ENCODE measurements around the gene KRT5.

The KRT5 gene

DNA sequence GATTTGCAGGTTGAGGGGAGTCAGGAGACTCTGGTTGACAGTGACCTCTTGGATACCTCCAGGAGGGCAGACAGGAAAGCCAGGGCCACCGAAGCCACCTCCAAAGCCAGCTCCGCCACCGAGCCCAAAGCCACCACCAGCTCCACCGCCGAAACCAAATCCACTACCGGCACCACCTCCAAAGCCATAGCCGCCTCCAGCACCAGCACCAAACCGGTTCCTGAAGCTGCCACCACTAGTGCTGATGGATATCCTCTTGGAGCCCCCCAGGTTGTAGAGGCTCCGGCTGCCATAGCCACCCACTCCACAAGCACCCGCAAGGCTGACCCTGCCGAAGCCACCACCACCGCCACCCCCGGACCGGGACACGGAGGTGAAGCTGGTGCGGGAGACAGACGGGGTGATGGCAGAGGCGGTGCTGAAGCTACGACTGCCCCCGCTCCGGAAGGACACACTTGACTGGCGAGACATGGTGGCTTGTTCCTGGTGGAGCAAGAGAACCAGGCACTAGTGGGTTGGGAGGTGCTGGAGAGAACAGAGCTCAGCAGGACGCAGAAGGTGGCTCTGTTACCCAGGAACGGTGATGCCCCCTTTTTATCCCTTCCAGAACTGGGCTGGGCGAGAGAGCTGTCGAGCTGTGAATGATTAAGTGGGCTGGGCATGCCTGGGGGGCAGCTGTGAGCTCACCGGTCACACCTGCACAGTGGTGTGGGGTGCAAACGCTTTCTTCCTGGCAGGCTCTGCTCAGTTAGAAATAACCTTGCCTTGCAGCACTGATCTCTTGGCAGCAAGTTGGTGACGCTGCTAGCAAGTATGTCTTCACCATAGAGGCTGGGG lies at the start of gene KRT5:
TSS of gene KRT5 (minus strand) at position 569 of the 837 bp plus-strand sequence. CDS start at position 471, 98 bp downstream.
- no peak for DNase-seq

DNA sequence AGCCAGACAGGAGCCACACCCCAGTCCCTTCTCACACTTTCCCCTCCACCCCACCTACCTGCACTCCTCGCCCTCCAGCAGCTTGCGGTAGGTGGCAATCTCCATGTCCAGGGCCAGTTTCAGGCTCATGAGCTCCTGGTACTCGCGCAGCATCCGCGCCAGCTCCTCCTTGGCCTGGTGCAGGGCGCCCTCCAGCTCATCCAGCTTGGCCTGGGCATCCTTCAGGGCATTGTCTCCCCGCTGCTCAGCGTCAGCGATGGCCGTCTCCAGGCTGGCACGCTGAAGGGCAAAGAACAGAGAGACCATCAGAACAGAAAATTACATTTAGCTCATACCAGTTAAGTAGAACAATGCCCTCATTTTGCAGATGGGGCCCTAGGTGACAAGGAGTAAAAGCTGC lies 47.9 kb upstream of the KRT5 start:
- DNase-seq = peak in 17 of 56 donors; percentile 2 to 67 (median 13)

DNA sequence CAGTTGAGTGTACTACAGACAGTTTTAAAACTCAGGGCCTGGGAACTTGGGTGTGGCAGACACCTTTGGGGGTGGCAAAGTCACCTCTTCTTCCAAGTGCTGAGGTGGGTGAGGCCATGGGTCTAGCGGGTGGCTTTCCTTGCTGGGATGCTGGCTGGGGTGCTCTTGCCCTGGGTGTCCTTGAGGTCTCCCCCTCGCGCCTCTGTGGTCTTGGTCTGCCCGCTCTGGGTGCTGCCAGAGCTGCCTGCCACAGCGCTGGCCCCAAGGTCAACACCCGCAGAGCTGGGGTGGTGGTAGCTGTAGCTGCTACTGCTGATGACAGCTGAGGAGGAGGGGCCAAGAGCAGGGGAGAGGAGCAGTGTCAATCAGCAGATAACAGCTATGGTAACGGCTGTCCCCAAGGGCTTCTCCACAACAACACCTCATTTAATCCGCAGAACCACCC lies 46.7 kb upstream of the KRT5 start:
- DNase-seq = no peak

DNA sequence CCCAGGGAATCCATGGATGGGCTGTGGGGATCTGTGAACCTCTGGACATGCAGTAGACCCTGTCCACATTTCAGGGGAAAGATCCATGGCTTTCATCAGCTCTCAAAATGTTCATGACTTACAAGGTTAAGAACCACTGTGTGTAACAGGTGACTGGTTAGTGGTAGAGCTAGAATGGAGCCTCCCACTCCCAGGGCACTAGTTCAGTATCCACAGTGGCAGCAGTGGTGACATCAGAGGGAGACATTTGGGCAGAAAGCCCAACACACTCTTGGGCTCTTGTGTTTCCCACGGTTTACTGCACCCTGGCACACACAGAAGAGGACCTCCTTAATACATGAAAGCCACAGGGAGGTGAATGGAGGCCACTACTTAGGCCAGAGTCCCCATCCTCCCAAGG lies 44.4 kb upstream of the KRT5 start:
- no peak for DNase-seq

DNA sequence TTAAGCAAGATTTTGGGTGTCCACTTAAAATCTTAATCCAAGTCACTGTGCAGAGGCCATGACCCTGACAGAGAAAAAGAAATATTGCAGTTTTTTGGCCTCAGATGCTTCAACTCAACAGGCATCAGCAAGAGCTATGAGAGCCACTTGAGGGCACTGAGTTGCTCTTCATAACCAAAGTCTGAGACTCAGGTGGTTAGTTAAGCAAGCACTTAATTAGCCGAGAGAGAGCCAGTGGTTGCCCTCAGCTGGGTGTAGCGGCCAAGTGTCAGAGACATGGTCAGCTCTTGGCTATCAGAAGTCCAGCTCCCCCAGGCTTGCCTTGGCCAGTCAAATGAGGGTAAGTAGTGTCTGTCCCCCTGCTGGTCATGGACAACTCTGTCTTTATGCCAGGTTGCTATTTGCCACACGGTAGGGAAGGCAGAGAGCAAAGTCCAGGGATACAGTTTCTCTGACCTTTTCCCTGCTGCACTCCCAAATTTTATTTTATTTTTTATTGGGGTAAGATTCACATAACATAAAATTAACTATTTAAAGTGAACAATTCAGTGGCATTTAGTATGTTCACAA lies 41.8 kb upstream of the KRT5 start:
- DNase-seq = no peak

DNA sequence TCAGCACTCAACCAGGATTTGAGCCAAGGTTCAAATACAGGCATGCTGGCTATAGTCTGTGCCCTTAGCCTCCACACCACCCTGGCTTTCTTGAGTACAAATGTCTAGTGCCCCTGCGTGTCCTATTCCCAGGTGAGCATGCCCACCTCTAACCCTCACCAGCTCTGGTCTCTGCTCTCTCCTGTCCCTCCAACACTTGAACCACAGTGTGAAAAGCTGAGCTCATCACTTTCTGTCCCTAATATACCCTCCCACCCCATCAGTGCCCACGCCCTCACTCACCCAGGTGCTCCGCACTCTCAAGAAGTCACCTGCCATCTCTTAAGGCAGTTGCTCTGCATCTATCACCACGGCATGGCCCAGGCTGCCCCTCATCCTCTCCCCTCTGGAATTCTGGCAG lies 39.8 kb upstream of the KRT5 start:
- DNase-seq = no peak

DNA sequence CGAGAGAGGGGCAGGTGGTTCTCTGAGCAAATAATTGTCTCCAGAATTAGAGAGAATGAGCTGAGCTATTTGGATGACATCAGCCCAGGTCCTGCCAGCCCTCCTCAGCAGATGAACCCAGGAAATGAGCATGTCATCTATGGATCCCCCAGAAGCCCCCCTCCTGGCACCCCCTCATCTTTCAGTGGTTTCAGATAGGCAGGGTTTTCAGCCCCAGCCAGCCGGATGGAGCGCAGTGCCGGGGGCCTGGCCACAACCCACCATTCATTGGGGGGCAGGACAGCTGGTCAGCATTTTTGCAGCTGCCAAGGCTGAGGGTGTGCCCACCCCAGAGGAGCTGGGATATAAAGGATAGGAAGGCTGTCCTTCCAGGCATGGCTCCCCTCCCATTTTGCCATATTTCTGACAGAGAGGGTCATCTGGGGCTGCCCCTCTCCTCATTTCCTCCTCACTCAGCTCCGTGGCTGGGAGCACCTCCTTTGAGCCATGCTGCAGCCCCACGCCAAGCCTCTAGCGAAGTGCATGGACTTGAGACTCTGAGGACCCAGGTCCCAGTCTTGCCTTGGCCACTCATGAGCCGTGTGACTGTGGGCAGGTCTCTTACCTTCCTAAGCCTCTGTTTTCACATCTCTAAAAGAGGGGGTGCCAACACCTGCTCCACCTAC lies 38.7 kb upstream of the KRT5 start:
- DNase-seq = no peak

DNA sequence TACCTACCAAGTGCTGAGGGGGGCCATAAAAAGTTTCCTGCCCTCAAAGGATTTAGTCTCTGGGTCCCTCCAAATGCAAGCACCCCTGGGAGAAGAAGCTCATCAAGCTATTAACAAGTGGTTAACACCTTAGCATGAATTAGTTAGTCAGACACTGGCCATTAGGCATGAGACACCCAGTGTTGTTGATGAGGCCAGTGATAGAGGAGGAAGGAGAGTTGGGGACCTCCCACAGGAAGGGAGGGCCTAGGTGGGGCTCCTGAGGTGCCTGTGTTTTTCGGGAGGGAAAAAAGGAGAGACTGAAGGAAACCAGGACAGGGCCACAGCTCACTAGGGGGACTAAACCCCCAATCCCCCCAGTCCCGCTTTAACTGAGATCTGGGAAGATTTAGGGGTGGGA lies 37.3 kb upstream of the KRT5 start:
- no peak for DNase-seq

DNA sequence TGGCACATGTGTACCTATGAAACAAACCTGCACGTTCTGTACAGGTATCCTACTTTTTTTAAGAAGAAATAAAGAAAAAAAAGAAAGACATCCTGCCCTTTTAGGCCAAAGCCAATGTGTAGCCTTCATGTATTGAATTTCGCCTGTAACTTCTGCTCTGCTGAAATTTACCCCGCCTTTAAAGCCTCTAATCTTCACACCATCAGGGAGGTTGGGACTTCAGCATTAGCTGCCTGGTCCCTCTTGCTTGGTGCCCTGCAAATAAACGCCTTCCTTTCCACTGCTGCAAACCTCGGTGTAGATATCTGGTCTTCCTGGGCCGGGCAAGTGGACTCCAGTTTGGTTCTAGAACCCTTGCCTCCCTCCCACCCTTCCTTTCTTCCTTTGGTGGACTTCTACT lies 35.4 kb upstream of the KRT5 start:
- no peak for DNase-seq

DNA sequence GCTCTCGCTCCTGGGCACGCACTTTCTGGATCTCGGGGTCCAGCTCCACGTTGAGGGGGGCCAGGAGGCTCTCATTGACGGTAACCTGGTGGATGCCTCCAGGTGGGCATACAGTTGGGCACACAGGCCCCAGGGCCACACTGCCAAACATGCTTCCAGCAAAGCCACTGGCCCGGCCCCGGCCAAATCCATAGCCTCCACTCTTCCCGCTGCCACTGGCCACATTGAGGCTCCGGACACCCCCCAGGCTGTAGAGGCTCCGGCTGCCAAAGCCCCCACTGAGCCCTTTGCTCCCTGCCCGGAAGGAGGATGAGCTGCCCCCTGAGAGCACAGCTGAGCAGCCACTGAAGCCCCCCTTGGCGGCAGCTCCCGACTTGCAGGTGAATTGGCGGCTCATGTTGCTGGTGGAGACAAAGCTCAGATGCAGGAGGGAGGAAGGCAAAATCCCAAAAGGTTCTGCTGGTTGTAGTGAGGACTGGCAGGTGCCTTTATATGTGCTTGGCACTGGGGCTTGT lies 32.5 kb upstream of the KRT5 start, which contains the start of gene KRT71:
TSS of gene KRT71 (minus strand) at position 465 of the 515 bp plus-strand sequence. CDS start at position 397, 68 bp downstream.
- no peak for DNase-seq

DNA sequence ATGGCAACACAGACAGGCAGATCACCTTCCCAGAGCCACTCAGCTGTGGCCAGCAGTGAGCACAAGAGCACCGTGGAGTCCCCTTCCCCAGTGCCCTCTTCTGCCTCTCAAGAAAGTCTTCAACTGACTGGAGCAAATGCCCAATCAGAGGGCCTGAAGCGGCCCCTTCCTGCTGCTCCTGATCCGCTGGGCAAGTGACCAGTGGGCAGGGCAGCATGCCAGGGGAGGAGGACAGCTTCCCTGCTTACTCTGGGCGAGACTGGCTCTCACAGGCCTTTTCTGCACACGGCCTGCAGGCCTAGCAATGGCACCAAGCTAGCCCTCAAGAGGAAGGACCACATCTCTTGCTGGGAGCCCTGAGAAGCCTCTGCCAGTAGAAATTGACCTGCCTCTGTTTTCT lies 31.9 kb upstream of the KRT5 start:
- peak in 24 of 56 donors; percentile 4 to 80 (median 22) for DNase-seq

DNA sequence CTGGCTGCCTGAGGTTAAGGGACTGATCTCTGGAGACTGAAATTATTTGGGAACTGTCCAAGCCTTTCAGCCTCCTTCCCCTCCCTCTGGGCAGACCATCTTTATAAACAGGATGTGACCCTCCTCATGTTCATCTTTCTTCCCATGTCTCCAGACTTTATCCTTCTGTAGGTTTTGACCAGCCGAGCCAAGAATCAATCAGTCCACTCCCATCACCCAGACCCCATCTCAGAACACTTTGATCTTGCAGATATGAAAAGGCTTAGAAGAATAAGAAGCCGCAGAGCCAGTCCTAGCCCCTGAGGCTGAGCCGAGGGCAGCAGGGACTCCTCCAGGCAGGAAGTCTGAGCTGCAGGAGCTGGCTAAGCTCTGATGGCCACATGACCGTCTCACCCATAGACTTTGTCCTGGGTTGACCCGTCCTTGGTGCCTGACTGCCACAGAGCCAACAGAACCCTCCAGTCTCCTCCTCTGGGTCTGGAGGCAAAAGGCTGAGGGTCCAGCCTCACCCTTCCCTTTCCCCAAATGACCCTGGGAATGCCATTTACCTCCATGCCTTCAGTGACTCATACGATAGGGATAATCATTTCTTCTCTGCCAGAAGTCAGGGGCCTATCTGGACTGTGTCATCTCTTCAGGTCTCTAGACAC lies 31.1 kb upstream of the KRT5 start:
- no peak for DNase-seq

DNA sequence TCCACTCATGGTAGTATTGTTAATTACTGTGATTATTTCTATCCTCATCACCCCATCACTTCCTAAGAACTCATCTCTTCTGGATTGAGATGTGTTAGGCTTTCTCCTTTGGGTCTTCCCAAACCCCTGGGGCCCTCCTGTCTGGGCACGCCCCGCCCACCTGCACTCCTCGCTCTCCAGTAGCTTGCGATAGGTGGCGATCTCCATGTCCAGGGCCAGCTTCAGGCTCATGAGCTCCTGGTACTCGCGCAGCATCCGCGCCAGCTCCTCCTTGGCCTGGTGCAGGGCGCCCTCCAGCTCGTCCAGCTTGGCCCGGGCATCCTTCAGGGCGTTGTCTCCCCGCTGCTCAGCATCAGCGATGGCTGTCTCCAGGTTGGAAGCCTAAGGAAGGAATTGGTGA lies 25.9 kb upstream of the KRT5 start:
- DNase-seq = no peak

DNA sequence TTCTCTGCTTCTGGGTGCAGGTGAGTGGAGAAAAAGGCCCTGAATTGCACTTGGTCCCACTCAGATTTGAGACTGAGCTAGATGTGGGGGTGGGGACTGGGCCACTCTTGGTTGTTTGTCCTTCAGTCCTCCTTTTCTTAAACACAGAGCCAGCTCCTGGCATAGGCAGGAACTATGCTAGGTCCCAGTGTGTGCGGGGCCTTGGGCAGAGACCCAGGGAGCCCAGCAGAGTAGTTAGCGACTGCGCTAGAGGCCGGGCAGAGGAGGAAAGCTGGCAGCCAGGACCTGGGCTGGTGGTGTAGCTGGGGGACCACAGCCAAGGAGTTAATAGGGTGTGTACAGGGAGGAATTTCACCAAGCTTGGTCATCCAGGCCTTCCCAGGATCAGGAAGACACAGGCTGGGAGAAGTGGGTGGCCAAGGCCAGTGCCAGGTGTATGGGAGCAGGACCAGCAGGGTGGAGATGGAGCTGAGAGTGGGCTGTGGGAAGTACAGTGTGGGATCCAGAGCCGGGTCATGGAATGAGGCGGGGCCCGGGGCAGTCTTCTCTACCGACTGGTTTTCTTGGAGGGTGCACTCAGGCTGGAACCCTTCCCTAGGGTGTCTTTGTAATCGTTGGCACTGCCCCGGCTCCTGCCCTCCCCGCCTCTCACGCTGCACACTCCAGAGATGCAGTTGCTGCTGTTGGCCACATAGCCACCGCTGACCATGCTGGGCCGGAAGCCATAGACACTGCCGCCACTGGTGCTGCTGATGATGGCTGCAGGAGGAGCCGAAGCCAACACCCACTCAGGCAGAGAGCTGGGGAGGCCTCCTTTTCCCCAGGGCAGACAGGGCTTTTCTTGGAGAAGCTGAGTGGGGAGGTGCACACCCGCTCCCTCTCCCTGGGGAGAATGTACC lies 24.0 kb upstream of the KRT5 start:
- peak in 31 of 56 donors; percentile 5 to 65 (median 28) for DNase-seq

DNA sequence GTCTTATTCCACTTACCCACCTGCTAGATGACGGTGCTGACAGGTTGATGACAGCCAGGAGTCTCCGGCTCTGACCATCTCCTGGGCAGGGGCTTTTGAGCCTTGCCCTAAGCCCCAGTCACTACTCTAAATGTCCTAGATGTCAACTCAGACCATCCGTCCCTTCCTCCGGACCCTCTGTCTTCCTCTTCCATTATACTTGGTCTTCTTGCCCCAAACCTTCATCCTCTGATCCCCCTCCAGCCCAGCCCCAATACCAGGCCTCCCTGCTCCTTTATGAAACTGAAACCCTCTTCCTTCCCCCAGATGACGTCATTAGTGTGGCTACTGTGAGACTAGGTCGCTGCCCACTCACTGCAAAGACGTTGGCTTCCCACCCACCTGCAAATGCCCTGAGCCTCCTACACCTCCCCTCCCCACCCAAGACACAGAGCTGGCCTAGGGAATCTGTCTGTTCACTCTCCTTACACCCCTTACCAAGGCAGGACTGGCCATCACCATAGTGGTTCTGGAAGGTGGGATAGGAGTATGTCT lies 22.7 kb upstream of the KRT5 start:
- DNase-seq = no peak

DNA sequence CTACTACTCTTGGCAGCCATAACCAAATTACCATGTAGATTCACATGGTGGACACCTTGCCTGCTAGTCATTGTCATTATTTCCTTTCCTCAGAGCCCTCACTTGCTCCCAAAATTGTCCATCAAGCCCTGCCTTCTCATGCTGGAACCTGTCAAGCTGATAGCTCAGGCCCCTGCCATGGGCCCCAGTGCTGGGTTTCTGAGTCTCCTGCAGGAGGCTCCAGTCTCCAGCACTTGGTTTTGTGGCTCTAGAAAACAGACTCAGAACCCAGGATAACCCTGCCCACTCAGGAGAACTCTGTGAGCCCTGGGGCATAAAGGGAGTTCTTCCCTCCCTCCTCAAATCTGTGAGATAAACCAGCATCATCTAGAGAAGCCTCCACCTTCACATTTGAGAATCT lies 22.0 kb upstream of the KRT5 start:
- DNase-seq = no peak

DNA sequence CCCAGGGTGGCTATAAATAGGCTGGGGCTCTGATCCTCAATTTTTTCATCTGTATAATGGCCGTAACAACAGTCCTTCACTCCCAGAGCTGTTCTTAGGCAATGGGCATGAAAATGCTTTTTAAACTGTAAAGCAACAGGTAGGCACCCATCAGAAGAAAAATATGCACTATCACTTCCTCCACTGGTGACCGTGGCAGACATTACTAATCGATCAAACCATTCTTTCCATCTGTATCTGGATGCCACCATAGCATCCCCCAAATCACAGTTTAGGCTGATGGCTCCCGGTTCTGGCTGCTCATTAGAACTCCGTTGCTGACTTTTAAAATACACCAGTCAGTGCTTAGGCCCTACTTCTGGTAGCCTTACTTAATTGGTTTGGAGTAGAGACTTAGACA lies 21.5 kb upstream of the KRT5 start:
- DNase-seq = no peak

DNA sequence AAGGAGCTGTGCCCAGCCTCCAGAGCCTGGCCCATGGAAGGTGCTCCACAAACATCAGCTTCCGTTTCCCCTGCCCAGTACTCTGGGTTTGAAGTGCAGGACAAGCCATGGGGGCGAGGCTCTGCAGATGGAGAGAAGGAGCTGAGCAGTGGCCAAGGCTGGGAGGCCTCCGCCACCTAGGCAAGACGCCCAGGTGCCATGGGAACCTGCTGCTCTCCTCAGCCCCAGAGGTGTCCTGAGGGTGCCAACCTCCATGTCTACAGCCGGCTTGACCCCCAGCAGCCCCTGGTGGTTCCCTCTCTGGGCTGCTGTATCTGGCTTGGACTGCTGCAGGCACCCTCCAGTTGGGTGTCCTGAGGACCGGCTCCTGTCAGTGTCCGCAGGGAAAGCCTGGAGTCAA lies 20.3 kb upstream of the KRT5 start:
- no peak for DNase-seq

DNA sequence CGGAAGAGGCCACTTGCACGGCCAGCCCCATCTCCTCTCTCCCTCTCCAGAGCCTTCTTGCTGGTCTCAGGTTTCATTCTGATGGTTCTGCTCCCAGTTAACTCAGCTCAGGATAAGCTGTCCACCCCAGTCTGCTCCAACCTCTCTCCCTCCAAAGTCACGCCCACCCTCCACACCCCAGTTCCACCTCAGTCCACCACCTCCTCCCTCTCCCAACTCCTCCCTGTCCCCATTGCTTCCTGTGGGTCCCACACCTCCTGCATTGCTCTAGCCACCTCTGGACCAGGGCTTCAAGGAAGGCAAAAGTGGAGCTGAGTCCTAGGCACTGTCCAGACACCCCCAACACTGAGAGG lies 19.6 kb upstream of the KRT5 start:
- DNase-seq = no peak

DNA sequence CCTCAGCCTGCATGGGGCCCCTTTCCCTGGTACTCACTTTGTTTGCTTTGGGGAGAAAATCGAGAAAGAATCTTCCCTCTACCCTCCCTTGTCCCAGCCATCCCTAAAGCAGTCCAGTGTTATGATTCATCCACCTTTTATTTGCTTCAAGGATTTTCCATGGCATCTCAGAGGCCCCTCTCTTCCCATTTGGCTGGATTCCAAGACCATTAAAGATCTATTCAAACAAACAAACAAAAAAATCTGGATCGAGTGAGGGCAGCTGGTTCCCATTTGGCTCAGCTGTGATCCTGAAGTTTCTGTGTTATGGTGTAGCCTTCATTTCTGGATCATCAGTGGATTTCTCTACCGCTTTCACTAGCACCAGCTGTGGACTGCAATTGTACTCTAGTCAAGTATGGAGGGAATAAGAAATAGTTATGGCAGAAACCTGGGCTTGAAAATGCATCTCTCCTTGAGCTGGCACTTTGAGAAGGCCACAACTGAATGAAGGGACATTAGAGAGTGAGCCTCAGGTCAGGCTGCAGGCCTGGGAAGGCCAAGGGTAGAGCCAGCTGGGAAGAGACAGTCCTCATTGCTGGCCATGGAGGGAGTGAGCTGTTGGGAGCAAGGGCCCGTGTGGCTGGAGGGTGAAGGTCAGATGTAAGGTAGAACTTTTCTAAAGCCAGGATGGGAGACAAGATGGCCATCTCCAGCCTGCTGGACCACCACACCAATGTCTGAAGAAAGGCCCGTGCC lies 19.1 kb upstream of the KRT5 start:
- DNase-seq = no peak
